Erythroblast (primary cell): ENCODE data around the gene CPLX1.

ENCODE experiments used
- GATA1 ChIP-seq: IDR thresholded peaks from 2 replicates; pipeline ENCODE4 v1.6.1; 2011; ENCODE audit warnings: low read depth, mild to moderate bottlenecking, control low read depth, low read length, moderate library complexity
- POLR2A ChIP-seq: IDR thresholded peaks from 2 replicates; pipeline ENCODE4 v1.6.1; 2011; ENCODE audit warnings: mild to moderate bottlenecking, low read length

DNA sequence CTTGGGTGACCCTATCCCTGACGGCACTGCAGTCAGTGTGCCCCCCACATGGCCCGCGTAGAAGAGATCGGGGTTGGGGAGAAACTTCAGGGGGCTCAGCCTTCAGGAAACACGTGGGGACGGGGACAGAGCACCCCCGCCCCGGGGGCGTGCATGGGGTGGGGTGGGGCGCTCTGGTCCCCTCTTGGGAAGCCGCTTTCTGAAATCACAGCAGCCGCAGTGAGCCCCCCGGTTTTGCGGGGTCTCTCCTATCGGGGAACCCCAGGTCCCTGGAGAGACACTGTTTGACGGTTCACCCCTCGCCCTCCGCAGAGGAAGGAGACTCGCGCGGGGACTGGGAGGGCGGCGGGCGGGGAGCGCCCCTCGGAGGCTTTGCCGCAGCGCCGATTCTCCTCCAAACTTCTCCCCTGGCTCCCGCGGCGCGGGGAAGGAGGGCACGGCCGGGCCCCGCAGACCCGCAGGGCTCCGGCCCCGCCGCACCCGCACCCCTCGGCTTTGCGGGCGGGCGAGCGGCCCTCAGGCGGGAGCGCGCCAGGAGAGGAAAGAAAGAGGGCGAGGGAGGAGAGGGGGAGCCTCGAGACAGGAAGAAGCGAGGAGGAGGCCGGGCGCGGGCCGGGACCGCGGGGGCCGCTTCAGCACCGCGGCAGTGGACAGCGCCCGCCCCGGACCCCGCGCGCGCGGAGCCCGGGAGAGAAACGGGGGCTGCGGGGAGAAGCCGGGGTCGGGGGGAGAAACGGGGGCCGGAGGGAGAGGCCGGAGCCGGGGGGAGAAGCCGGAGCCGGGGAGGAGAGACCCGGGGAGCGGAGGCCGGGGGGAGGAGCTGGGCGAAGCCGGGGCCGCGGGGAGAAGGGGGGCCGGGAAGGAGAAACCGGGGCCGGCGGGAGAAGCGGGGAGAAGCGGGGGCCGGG, 612 bp downstream of the CPLX1 start:
- TF ChIP-seq POLR2A (no peak), GATA1 (no peak)
